GM23338 (cell line): ENCODE measurements around the gene UNC5B. TPM values are rescaled to one million over a fixed set of nuclear protein-coding genes. Genes with fewer than 3 reads are reported as not detected.

Experiments
- ATAC-seq: fragments of 200-7000 bp; cut with Tn5 transposase; 3 replicates; pipeline ENCODE4 v1.9.1; 2020
- DNase-seq: peaks from one replicate; pipeline ENCODE4 v3.0.0-alpha.2; 2015; ENCODE audit warnings: low spot score
- H2AFZ ChIP-seq: fragments of 200-600 bp; sonication (generic); 2 replicates; pipeline ENCODE4 v1.8.0; 2016; ENCODE audit warnings: antibody characterized with exemption, mild to moderate bottlenecking, moderate library complexity
- H3F3A ChIP-seq: fragments of 200-600 bp; sonication (generic); replicated peaks from 2 replicates; pipeline ENCODE4 v1.8.0; 2017; ENCODE audit warnings: antibody characterized with exemption, mixed run types, low read depth
- H3K27ac ChIP-seq: fragments of 200-600 bp; sonication (generic); 2 replicates; pipeline ENCODE4 v1.6.1; 2016; ENCODE audit warnings: low read depth
- H3K27me3 ChIP-seq: fragments of 200-600 bp; sonication (generic); 2 replicates; pipeline ENCODE4 v1.8.0; 2016; ENCODE audit warnings: mild to moderate bottlenecking, mixed run types, moderate library complexity; ENCODE audit not compliant: insufficient read depth
- H3K36me3 ChIP-seq: fragments of 200-600 bp; sonication (generic); 2 replicates; pipeline ENCODE4 v1.8.0; 2016; ENCODE audit warnings: mild to moderate bottlenecking; ENCODE audit not compliant: insufficient read depth
- H3K4me1 ChIP-seq: fragments of 200-600 bp; sonication (generic); 2 replicates; pipeline ENCODE4 v1.8.0; 2016; ENCODE audit warnings: mild to moderate bottlenecking, moderate library complexity; ENCODE audit not compliant: insufficient read depth
- H3K4me2 ChIP-seq: fragments of 200-600 bp; sonication (generic); 2 replicates; pipeline ENCODE4 v1.7.1; 2017; ENCODE audit warnings: mixed run types
- H3K4me3 ChIP-seq: fragments of 200-600 bp; sonication (generic); 2 replicates; pipeline ENCODE4 v1.6.1; 2016; ENCODE audit warnings: mixed run types
- H3K79me2 ChIP-seq: fragments of 200-600 bp; sonication (generic); replicated peaks from 2 replicates; pipeline ENCODE4 v1.8.0; 2017; ENCODE audit warnings: mild to moderate bottlenecking; ENCODE audit not compliant: insufficient read depth
- H3K9me2 ChIP-seq: fragments of 200-600 bp; sonication (generic); 2 replicates; pipeline ENCODE4 v1.8.0; 2017; ENCODE audit not compliant: insufficient read depth
- H4K20me1 ChIP-seq: fragments of 200-600 bp; sonication (generic); replicated peaks from 2 replicates; pipeline ENCODE4 v1.8.0; 2017; ENCODE audit warnings: mild to moderate bottlenecking; ENCODE audit not compliant: insufficient read depth
- H3K27ac Mint-ChIP-seq: 2 replicates; pipeline ENCODE4 v1.8.0; 2020; ENCODE audit warnings: inconsistent platforms, mild to moderate bottlenecking, moderate library complexity, mixed read lengths
- H3K27me3 Mint-ChIP-seq: 3 replicates; pipeline ENCODE4 v1.8.0; 2022; ENCODE audit warnings: low read depth, mild to moderate bottlenecking, moderate library complexity, mixed read lengths, inconsistent platforms; ENCODE audit not compliant: insufficient read depth, poor library complexity
- H3K36me3 Mint-ChIP-seq: 3 replicates; pipeline ENCODE4 v1.8.0; 2021; ENCODE audit warnings: low read depth, mild to moderate bottlenecking, inconsistent platforms, moderate library complexity, mixed read lengths
- H3K4me1 Mint-ChIP-seq: 3 replicates; pipeline ENCODE4 v1.8.0; 2020; ENCODE audit warnings: mild to moderate bottlenecking, inconsistent platforms, mixed read lengths
- H3K4me3 Mint-ChIP-seq: 3 replicates; pipeline ENCODE4 v1.8.0; 2021; ENCODE audit warnings: moderate library complexity, mild to moderate bottlenecking, inconsistent platforms, mixed read lengths
- H3K9me3 Mint-ChIP-seq: 3 replicates; pipeline ENCODE4 v1.8.0; 2020; ENCODE audit warnings: moderate library complexity, mild to moderate bottlenecking, inconsistent platforms, mixed read lengths
- CREB1 ChIP-seq: fragments of 250-450 bp; sonication (Bioruptor Pico); IDR thresholded peaks from 2 replicates; pipeline ENCODE4 v1.5.0; 2020; ENCODE audit warnings: low read depth, mild to moderate bottlenecking, moderate library complexity
- CTCF ChIP-seq, 2 experiments: fragments of 200-600 bp in 1 of 2; sonication (generic) in 1 of 2; conservative IDR thresholded peaks; 2 replicates each; pipeline versions ENCODE4 v1.5.1 to v1.6.1; 2016 to 2017; ENCODE audit warnings: antibody characterized with exemption in 2 of 2, low read depth in 2 of 2, mild to moderate bottlenecking in 2 of 2, moderate library complexity in 1 of 2
- ETS1 ChIP-seq: IDR thresholded peaks from 2 replicates; pipeline ENCODE4 v1.6.1; 2016; ENCODE audit warnings: antibody characterized with exemption
- EZH2 ChIP-seq: fragments of 200-600 bp; sonication (generic); IDR thresholded peaks from one replicate; pipeline ENCODE4 v1.8.0; 2017; ENCODE audit warnings: antibody characterized with exemption, mild to moderate bottlenecking, low read depth; ENCODE audit not compliant: unreplicated experiment
- EZH2phosphoT487 ChIP-seq: fragments of 200-600 bp; sonication (generic); IDR thresholded peaks from one replicate; pipeline ENCODE4 v1.8.1; 2018; ENCODE audit warnings: antibody characterized with exemption; ENCODE audit not compliant: unreplicated experiment
- JUNB ChIP-seq: IDR thresholded peaks from one replicate; pipeline ENCODE4 v1.6.1; 2016; ENCODE audit warnings: antibody characterized with exemption; ENCODE audit not compliant: unreplicated experiment
- NANOG ChIP-seq: IDR thresholded peaks from 2 replicates; pipeline ENCODE4 v1.6.1; 2016; ENCODE audit warnings: antibody characterized with exemption, borderline replicate concordance
- POLR2AphosphoS5 ChIP-seq: IDR thresholded peaks from 2 replicates; pipeline ENCODE4 v1.6.1; 2016; ENCODE audit warnings: antibody characterized with exemption, low read depth
- REST ChIP-seq: IDR thresholded peaks from one replicate; pipeline ENCODE4 v1.6.1; 2018; ENCODE audit warnings: antibody characterized with exemption; ENCODE audit not compliant: unreplicated experiment
- STAT1 ChIP-seq: IDR thresholded peaks from one replicate; pipeline ENCODE4 v1.6.1; 2016; ENCODE audit warnings: antibody characterized with exemption; ENCODE audit not compliant: unreplicated experiment
- ZNF114 ChIP-seq: fragments of 250-450 bp; sonication (Bioruptor Pico); IDR thresholded peaks from 2 replicates; pipeline ENCODE4 v1.5.0; 2020; ENCODE audit warnings: mild to moderate bottlenecking, moderate library complexity
- ZNF331 ChIP-seq: fragments of 250-450 bp; sonication (Bioruptor Pico); IDR thresholded peaks from 2 replicates; pipeline ENCODE4 v1.5.0; 2020; ENCODE audit warnings: low read depth, mild to moderate bottlenecking, moderate library complexity
- polyA plus RNA-seq: library from polyadenylated mRNA; unstranded; fragments of >200 nt; fragmentation: Nextera tagmentation; extraction: Ambion mirVana; gene quantifications from 2 replicates; pipeline ENCODE4 v1.2.1, GENCODE V29; 2016
- total RNA-seq: library from RNA; depleted of rRNA; stranded (reverse); fragments of >200 nt; shearing (Covaris generic); gene quantifications from 2 replicates; pipeline ENCODE4 v1.2.3, GENCODE V29; 2014

The UNC5B gene
- total and polyA plus RNA-seq, 2 experiments from 2014 or later: 8.0 to 31.2 TPM

- TF ChIP-seq REST: no peak
- TF ChIP-seq STAT1: no peak
- no peak for TF ChIP-seq CREB1 (CRISPR knock-in tag)
- no peak for TF ChIP-seq CTCF (conservative IDR thresholded peaks at IDR 0.05; ENCODE audit: low read depth in 2 of 2)
- no peak for TF ChIP-seq ETS1
- TF ChIP-seq NANOG: no peak
- TF ChIP-seq ZNF331: no peak
- TF ChIP-seq POLR2AphosphoS5: no peak
- TF ChIP-seq EZH2: no peak
- TF ChIP-seq JUNB: no peak
These were observed 27.9 kb upstream of the UNC5B start (continued) for GRCh38 chr10:71184421-71184820.

- Histone ChIP-seq H3K4me2 (no peak overlapping the region), H3K9me2 (no peaks in the 10 kb centered on the region; the same call in 1 of the 2 replicates), H2AFZ (no peak overlapping the region), H3K4me3 (no peak overlapping the region), H3K79me2 (no peaks in the 10 kb centered on the region), H3K36me3 (no peaks in the 10 kb centered on the region), H3K27me3 (no peaks in the 10 kb centered on the region), H3K4me1 (no peaks in the 10 kb centered on the region), H3F3A (no peaks in the 10 kb centered on the region), H3K27ac (no peak overlapping the region), H4K20me1 (no peaks in the 10 kb centered on the region)
- DNase-seq: no peak
- H3K27ac Mint-ChIP-seq: no peak overlapping the region
- no peaks in the 10 kb centered on the region; the same call in 2 of the 3 replicates for H3K4me1 Mint-ChIP-seq
- no peaks in the 10 kb centered on the region for H3K36me3 Mint-ChIP-seq
- H3K9me3 Mint-ChIP-seq: no peaks in the 10 kb centered on the region
- no peak for ATAC-seq
- peaks cover 7% of the 10 kb centered on the region for H3K27me3 Mint-ChIP-seq
- H3K4me3 Mint-ChIP-seq: no peak overlapping the region
- no peak for TF ChIP-seq POLR2AphosphoS5
- no peak for TF ChIP-seq REST
- no peak for TF ChIP-seq ZNF331
- TF ChIP-seq CTCF (conservative IDR thresholded peaks at IDR 0.05; ENCODE audit: low read depth in 2 of 2): no peak
- TF ChIP-seq NANOG: no peak
- no peak for TF ChIP-seq CREB1 (CRISPR knock-in tag)
- TF ChIP-seq ETS1: no peak
- no peak for TF ChIP-seq ZNF114 (CRISPR knock-in tag)
- TF ChIP-seq EZH2phosphoT487: no peak
- TF ChIP-seq EZH2: no peak
- TF ChIP-seq JUNB: no peak
- no peak for TF ChIP-seq STAT1
These were observed 27.2 kb upstream of the UNC5B start for GRCh38 chr10:71185209-71185608.
